Measurements from ENCODE around the gene LINC00305.

LINC00305 gene

DNA sequence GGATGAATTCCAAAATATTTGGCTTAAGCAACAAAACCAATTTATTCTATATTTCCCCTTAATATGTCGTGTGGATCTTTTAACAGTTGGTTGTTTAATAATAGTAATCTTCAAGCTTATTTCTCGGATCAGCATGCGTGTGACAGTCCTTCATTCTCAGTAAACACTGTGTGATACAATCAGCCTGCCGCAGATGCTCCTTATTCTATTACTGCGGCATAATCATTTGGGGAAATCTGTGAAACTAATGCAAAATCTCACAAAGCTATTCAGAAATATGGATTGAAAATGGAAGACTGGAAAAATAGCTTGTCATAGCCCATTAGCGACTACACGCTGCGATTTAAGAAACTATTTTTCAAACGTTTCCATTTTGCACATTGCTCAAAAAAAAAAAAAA, 36.9 kb downstream of the LINC00305 start:
- no peak for DNase-seq (ENCODE audit: low read depth)

DNA sequence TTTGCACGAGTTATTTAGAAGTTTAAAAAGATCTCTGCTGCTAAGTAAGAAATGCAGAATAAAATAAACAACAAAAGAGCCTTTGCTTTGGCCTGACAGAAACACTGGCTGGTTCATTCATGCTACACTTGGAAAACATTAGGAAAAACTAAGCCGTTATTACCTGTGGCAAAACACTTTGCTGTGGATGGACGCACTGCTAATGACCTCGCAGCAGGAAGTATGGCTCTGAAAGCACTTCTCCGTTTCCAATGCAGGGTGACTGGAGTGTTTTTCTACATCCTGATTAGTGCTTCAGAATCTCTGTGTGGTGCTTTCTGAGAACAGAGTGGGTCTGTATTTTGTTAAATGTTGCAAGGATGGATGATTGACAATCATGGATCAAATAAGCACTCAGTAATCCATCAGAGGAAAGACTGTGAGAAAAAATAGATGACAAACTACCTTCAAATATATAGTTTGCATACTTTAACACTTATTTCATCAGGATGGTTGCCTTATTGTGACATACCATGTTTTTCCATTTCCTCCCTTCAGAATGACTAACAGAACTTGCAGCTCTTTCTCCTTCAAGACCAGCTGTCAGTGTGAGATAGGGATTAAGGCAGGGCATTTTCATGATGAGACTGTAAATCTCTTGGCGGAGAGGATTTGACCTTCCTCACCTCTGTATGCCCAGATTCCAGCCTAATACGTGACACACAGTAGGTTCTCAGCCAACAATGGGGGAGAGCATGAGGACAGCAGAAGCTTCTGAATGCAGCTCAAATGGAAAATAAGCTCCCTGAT, 38.0 kb downstream of the LINC00305 start:
- DNase-seq (ENCODE audit: low read depth): no peak

DNA sequence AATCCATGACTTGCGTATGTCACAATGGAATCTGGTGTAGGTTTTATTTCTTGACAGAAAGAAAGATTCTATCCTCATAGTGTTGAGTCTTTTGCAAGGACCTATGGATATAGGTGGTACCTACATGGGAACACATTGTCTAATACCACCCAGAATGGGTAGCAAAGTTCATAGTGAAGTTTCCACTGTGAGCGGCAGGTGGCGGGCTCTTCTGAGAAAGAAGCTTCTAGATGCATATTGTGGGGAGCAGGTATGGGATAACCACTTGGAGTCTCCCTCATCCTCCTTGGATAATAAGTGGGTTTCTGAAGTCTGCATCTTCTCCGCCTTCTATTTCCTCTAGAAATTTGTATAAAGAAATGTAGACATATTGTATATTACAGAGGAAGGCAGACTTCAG, 44.9 kb downstream of the LINC00305 start:
- DNase-seq (ENCODE audit: low read depth): no peak

DNA sequence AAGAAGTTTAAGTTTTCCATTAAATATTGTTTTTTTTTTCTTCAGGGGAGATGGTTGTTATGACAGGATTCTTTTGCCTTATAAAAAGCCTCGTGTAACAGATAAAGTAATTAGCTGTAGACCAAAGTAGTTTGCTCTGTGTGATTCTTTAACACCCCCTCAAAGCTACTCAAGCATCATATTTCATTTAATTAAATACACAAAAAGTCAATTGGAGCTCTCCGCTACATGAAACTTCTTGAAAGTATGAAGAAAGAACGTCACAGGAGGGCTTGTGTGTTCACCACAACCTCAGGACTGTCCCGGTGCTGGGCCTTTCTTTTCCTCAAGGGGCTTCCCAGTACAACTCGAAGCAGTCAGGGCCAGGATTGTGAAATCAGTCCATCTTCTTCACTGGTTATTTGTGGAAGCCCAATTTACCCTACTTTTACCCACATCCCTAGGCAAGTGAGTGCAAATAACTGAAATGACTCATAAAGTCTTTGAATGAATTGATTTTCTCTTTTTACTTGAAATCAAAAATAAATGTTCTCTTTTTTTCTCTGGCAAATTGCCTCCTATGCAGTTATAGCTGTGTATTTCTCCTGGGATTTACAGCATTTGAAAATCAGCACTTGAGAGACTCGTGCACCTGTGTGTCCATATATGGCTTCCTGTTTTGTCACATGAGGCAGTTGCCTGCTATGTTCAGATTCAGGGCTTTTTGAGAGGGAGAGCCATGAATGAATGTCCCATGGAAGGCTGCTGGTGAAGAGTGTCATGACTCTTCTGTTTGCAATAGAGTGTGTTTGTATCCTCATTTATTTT, 48.6 kb downstream of the LINC00305 start:
- DNase-seq (ENCODE audit: low read depth): no peak

DNA sequence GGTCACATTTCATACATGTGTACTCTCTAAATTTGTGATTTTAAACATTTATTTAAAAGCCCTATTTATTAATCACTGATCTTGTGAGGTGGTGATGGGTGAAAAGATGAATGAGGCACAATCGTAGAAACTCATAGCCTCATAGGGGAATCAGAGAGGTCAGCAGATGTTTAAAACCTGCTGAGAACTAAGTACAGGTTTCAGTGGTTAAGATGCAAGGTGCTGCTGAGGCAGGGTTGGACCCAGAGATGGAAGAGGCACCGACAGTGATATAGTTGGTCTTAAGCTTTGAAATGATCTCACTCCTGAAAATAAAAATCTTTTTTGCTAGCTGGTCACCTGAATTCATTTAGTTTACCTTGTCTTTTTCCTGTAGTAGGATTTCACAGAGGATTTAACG, 49.6 kb downstream of the LINC00305 start:
- no peak for DNase-seq (ENCODE audit: low read depth)

DNA sequence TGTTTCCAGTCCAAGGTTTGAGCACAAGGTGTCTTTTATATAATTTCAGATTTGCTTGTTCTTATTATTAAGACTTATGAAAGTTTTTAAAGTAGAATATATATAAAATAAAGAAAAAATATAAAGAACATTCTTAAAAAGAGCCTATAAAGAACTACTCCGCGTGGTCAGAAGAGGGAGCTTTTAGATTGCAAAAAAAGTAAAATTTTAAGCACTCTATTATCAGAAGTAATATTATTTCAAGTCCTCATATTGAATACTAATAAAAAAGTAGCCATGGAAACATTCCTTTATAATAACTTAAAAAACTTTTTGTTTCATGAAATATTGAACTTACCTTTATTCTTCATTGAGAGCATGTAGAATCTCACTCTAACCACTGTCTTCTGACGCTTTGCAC, 51.4 kb downstream of the LINC00305 start:
- DNase-seq (ENCODE audit: low read depth): no peak

DNA sequence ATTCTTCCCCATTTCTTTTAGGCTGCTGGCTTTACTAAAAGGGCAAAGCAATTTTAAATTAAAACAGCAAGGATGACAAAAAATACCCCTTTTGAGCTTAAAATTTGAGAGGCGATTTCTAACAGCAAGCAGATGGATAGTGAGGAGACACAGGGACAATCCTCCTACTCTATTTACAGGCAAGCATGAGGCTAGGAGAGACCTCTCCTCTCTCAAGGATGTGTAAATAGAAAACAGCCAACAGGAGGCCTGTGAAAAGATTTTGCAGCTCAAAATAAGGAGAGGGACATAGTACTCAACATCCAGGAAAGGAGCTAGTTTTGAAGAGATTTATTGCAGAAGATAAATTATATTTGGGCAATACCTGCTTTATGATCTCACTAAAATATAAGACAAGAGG, 53.8 kb downstream of the LINC00305 start:
- no peak for DNase-seq (ENCODE audit: low read depth)

DNA sequence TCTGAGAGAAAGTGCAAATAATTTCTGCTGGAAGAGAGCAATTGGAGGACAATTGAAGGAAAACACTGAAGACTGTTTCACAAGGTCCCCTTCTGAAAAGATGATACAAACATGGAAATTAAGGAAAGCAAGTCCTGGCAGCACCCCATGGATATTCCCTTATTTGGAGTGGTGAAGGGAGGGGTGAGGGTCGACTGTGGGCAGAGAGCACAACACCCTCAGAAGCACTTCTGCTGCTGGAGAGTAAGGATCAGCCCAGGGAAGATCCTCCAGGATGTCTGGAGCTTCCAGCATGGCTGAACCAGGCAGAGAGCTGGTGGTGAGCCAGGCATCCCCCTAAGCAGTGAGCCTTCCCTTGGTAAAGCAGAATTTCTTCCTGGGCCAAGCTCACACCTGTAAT, 54.7 kb downstream of the LINC00305 start:
- DNase-seq (ENCODE audit: low read depth): no peak

DNA sequence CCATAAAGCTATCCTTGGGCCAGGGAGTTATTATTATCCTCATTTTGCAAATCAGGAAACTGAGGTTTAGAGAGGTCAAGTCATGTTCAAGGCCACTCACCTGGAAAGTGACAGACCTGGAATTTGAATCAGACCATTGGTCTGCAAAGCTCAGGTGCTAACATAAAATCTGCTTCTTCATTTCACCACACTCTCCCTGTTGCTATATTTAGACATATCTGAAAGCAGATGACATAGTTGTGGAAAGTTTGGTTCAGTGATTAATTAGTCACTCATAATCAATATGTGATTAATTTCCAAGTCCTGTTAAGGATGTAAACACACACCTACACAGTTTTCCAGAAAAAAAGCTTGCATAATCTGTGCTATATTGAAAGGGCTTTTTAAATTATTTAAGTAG, 57.4 kb downstream of the LINC00305 start:
- no peak for DNase-seq (ENCODE audit: low read depth)

DNA sequence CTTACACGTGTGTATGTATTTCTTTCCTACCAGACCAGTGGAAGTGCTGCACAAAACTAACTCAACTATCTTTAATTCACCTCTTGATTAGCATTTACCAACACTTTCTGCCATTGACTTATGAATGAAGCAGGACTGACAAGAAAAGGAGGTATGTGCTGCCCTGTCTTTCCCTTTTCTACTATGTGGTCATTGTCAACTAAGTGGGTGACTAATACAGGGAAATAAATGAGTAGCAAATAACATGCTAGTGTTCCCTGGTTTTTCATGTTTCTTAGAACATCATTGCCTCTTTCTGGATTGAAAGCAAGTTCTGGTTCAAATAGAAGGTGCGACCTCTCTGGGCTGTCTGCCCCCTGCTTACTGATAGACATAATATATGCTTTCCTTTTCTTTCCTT, 58.0 kb downstream of the LINC00305 start:
- DNase-seq (ENCODE audit: low read depth): no peak

DNA sequence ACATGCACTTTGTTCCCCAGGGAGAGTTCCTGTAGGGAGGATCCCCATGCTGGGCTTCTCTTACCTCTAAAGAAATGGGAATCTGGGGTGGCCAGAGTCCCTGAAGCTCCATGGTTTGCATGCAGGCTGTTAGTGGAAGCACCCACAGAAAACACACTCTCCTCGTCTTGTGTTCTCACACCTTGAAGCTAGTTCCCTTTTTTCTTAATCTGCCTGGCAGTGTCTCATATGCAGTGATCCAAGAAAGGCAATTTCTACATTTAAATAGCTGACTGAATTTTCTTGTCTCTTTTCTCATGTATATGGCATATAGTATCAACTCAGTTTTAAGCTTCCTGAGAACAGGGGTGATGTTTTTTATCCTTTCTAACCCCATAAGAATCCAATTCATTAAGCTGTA, 65.0 kb downstream of the LINC00305 start:
- DNase-seq (ENCODE audit: low read depth): no peak

DNA sequence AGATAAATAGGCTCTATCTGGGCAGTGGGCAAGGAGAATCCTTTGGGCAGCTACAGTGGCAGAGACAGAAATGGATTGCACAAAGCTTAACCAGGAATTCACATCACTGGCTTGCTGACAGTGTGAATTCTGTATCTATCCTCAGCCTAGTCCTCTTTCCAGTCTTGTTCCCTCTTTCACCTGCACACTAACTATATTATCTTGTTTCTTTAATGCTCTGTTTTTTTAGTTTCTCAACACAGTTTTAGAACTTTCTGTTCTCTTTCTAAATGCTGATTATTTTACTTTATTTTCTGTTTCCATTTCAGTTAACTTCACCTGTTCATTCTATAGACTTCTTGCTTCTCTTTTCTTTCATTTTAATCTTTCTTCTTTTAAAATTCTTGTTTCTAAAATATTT, 66.4 kb downstream of the LINC00305 start:
- DNase-seq (ENCODE audit: low read depth): no peak

DNA sequence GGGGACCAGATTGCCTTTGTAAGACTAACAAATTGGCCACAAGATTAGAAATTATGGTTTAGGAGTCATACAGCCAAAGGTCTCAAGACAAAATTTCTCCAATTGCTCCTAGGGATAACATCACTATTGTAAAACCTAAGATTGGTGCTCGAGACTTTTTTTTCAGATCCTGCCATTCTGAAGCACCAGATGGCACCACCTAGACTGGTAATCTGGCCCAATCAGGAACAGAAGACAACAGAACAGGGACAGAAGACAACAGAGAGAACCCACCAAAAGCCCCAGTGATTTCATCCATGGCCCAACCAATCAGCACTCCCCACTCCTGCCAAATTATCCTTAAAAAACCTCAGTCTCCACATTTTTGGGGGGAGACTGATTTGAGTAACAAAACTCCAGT, 66.8 kb downstream of the LINC00305 start:
- no peak for DNase-seq (ENCODE audit: low read depth)

DNA sequence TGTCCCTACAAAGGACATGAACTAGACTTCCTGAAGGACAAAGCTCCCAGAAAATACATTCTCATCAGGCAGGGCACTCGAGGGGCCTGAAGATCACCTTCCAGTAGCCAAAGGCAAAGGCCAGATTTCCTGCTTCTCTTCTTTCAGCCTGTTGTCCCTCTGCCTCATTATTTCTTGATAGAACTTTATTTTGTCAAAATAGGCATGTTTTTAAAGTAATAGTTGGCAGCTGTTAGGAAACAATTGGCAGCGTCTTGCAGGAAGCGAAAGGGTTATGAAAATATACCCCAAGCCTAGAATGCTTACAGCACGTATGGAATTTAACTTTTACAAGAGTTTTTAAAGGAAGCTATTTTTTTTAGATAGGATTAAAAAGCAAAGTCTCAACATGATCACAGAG, 74.9 kb downstream of the LINC00305 start:
- no peak for DNase-seq (ENCODE audit: low read depth)

DNA sequence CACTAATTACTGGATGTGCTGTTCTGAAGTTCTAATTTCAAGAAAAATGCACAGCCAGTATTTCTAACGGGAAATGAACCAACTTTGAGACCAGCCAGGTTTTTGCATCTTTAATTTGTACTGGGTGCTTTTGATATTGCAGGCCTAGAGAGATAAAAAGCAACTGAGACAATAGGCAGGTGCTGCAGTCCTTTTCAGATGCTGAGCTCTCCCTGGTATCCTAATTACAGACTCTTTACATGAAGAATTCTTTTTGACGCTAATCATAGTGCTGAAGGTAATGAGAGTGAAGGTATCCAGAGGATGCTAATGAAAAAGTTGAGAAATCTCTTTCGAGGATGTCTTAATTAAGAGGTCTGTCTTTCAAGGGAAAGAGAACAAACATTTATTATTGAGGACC, 93.9 kb downstream of the LINC00305 start:
- no peak for DNase-seq (ENCODE audit: low read depth)

DNA sequence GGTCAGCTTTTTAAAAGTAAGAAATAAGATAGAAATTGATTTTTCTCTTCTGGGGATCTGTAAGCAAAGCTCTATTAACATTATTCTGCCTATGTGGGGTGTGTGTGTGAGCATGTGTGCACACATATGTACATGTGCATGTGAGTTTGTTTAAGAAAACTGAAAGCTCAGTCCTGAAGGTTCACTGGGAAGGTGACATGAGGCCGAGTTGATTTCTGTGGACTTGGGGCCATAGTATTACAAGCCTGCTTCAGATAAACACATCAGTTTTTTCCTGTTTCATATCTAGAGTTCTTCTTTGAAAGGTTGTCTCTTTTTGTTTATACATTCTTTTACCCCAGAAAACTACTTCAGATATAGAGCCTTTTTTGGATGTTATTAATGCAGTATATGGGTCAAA, 95.6 kb downstream of the LINC00305 start:
- DNase-seq (ENCODE audit: low read depth): no peak

DNA sequence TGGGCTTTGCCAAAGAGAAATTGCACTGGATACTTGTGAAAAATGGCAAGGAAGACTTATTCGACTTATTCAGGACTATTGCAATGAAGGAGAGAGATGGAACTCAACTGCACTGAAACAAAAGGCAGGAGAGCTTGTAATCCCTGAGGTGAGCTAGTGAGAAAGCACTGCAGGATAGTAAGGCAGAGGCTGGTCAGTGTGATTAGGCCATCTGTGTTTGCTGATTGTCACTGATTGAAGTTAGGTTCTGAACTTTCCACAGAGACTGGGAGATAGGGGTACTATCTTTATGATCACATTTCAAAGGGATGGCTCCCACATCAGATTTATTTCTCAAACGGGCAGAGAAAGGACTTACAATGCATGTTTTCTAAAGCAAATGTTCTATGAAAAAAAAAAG, 96.1 kb downstream of the LINC00305 start:
- DNase-seq (ENCODE audit: low read depth): no peak

DNA sequence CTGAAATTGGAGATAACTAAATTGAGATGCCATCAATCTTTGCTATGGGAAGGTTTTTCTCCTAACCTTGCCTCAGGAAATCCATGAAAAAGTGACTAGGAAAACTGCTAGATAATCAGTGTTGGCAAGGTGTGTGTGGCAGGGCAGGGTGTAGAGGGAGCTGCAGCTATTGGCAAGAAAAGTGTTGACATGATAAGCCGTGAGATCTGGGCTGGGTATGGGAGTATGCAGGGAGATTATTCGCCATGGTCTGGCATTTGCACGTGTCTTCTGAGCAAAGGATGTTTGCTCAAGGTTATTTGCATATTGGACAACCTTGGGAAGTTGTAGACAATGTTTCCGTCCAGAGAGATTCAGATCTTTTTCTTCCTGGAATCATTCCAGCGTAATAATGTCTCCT, 104.3 kb downstream of the LINC00305 start:
- DNase-seq (ENCODE audit: low read depth): no peak

DNA sequence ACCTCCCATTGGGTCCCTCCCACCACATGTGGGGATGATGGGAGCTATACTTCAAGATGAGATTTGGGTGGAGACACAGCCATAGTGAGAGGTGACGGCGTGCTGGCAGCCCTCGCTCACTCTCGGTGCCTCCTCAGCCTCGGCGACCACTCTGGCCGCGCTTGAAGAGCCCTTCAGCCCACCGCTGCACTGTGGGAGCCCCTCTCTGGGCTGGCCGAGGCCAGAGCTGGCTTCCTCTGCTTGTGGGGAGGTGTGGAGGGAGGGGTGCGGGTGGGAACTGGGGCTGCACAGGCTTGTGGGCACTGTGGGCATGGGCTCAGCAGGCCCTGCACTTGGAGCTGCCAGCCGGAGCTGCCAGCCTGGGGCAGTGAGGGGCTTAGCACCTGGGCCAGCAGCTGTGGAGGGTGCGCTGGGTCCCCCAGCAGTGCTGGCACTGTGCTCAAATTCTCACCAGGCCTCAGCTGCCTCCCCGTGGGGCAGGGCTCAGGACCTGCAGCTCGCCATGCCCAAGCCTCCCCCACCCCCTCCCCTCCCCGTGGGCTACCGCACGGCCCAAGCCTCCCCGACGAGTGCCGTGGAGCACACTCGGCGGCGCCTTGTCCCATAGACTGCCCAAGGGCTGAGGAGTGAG, 106.0 kb downstream of the LINC00305 start:
- no peak for DNase-seq (ENCODE audit: low read depth)

DNA sequence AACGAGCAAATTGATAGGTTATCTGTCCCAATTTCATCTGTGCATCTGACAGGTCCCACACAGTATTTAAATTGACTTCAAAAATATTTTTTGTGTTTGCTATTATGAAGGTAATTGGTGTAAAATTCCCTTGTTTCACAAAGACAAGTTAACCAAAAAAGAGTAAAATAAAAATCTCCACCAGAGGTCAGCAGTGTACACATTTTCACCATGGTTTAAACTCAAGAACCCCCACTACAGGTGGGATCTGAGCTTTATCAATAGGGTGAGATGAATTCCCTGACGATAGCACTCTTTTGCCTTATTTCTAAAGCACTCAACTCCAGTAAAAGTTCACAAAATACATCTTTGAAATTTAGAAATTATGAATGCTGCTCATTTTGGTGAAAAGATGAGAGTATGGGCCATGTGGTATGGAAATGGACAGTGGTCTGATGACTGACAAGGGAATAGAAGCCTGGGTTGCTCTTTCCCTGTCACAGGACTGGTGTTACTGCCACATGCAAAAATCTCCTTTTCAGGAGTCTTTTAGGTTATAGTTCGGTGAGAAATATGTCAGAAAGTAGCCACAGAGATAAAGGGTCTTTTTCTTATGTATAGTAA, 111.0 kb downstream of the LINC00305 start:
- no peak for DNase-seq (ENCODE audit: low read depth)

DNA sequence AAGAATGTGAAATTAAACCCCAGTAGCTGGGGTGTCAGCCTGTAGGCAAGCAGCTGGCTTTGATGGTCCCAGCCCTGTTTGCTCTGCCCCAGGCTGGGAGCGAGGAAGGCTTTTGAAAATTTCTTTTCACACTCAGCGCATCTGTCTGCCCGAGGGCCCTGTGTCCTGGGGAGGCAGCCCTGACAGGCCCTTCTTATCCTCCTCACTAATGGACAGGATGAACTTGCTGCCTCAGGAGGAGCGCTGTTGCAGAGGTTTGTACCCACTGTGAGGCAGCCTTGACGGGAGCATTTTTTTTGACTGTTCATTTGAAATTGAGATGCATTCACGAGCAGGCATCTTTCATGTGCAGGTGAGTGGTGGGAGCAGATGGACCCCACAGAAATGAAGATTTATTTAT, 116.6 kb downstream of the LINC00305 start:
- no peak for DNase-seq (ENCODE audit: low read depth)

DNA sequence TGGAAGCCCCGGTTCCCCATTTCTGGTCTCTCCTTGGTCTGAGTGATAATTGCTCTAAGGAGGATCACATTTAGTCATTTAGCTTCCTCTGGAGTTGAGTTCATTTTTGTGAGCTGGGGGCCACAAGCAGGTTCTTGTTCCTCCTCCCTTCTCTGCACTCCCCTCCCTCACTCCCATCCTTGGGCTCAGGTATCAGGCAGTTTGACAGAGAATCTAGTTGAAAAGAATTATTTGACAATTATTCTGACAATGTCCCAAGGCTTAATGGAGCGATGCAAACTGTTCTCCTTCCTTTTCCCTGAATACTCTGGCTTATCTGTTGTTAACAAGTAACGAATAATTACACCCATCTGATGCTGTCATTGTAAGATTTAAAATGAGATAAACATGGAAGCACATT, 117.5 kb downstream of the LINC00305 start:
- no peak for DNase-seq (ENCODE audit: low read depth)
